ENCODE results near the gene HTR4.
"Not testable (repeated sequence)": the region's sequence is repeated elsewhere in the genome, so short reads cannot be mapped to it uniquely, and the experiment has no call there.

HTR4 gene

DNA sequence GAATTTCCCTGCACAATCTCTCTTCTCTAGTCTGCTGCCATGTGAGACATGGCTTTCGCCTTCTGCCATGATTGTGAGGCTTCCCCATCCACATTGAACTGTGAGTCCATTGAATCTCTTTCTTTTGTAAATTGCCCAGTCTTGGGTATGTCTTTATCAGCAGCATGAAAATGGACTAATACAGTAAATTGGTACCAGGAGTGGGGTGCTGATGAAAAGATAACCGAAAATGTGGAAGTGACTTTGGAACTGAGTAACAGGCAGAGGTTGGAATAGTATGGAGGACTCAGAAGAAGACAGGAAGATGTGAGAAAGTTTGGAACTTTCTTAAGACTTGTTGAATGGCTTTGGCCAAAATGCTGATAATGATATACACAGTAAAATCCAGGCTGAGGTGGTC lies 124.9 kb downstream of the HTR4 start:
- DNase-seq = not testable (repeated sequence)

DNA sequence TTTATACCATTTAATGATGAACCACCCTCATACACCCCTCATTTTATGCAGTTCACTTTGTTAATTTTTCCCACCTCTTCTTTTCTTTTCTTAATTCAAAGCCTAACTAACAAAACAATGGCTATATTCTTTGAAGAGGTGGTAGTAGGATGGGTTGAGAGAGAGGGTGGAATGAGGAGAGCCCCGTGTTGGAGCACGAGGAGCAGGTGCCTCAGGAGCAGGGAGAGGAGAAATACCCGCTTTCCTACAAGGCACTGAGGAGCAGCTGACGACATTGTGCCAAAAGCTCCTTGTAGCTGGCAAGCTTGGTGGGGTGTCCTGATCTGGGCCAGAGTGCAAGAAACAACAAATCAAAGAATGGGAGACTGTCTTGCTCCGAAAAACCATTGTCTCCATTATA lies 129.6 kb downstream of the HTR4 start:
- DNase-seq = no peak

DNA sequence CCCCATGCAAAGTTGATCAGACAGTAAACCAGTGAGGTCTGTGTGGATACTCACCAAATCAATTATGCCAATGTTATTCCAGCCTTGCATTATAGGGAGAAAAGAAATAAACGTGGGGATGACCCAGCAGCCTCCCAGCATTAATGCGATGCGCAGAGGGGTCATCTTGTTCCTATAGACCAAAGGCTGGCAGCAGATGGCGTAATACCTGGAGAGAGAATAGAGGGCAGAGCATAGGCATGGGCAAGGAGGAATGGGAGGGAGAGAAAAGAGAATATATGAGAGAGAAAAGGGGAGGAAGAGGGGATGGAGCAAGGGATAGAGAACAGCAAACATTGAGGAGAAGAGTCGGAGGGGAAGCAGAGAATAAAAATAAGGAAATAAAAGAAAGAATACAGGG lies 131.2 kb downstream of the HTR4 start:
- DNase-seq = no peak

DNA sequence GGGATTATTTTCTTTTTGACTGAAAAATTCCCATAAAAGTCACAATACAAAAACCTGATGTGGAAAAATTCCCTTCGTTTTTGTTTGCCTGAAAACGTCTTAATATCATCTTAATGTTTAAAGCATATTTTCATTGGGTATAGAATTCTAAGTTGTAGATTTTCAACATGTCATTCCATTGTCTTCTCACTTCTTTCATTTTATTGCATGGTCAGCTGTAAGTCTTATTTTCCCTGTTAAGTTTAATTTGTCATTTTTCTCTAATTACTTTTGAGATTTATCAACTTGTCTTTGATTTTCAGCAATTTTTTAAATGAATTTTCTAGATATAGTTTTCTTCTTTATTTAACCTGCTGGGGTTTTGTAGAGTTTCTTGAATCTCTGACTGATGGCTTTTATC lies 138.9 kb downstream of the HTR4 start:
- DNase-seq = no peak

DNA sequence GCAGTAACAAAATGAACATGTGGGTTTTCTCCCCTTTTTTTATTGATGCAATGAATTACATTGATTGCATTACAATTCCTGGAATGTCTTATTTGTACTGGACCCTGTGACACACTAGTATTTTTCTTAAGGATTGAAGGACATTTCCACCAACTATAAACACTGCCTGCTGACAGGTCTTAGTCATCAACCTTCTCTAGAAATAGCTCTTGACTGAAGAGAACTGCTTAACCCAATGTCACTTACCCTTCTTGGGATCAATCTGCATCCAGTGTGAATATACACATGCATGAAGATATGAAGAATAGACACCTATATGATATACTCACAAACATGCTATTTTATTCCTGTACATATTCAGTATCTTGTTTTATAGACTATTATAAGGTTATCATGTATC lies 140.0 kb downstream of the HTR4 start:
- no peak for DNase-seq

DNA sequence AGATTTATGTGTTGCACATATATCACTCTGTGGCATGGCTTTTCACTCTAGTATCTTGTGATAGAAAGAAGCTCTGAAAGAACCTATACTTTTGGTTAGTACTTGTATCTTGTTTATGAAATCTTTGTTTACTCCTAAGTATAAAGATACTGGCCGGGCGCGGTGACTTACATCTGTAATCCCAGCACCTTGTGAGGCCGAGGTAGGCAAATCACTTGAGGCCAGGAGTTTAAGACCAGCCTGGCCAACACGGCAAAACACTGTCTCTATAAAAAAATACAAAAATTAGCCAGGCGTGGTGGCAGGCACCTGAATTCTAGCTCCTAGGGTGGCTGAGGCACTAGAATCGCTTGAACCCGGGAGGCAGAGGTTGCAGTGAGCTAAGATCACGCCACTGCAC lies 141.8 kb downstream of the HTR4 start:
- no peak for DNase-seq

DNA sequence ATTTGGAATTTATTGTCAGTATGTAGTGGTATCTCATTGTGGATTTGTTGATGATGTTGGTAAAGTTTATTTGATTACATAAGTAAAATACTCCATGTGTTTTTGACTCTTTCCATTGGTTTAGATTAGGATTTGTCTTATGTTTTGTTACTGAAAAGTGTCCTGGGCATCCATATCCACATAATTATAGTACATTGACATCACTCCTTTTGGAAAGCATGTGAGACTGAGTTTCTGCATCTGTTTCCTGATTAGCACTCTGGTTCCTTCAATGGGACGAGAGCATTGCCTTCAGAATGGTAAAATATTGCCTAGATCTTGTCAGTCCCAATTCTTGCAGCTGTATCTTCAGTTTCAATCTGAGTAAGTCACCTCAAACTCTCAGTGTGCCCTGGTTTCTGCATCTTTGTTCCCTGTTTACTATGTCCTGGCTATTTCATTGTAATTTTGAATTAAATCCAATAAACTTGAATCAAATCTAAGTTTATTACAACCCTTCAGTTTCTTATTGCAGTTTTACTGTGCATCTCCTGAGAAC lies 142.4 kb downstream of the HTR4 start:
- DNase-seq = no peak

DNA sequence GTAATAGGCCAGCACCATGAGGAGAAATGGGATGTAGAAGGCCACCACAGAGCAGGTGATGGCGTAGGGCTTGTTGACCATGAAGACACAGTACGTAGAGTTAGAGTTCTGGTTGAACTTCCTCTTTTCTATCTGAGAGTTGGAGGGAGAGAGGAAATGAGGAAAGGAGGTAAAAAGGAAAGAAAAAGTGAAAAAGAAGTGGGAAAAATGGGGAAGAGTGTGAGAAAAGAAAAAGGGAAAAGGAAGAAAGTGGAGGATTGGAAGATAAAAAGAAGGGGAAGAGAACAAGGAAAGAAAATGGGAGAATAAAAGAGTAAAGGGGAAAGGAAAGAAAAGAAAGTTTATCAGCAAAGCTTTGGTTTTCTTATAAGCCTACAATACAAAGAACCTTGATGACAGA lies 144.4 kb downstream of the HTR4 start:
- no peak for DNase-seq

DNA sequence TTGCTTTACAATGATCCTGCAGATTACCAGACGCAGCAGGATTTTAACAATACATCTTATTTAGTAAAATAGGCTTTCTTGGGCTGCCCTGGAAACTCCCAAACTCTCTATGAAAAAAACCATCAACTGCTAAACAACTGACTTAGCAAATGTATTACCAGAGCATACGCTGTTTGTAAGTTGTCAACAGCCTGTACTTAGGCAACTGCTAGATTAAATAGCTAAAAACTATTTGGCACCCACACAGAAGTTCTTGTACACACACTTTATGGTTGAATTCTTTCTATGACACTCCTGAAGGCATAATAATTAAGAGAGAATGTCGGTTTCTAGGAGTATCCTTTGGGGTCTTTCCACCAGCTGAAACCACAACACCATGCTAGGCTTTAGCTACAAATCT lies 146.7 kb downstream of the HTR4 start:
- no peak for DNase-seq

DNA sequence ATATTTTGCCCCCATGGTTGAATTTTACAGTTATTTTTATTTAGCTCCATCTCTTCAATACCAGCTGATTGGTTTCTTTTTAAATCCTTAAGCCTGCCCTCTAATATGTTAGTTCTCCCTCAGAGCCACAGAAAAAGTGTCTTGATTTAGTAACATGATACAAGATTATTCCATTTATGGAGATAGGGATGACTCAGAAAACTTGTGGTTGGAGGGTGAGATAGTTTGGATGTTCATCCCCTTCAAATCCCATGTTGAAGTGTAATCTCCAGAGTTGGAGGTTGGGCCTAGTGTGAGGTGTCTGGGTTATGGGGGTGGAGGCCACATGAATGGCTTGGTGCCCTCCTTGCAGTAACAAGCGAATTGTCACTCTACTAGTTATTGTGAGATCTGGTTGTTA lies 154.9 kb downstream of the HTR4 start:
- no peak for DNase-seq

DNA sequence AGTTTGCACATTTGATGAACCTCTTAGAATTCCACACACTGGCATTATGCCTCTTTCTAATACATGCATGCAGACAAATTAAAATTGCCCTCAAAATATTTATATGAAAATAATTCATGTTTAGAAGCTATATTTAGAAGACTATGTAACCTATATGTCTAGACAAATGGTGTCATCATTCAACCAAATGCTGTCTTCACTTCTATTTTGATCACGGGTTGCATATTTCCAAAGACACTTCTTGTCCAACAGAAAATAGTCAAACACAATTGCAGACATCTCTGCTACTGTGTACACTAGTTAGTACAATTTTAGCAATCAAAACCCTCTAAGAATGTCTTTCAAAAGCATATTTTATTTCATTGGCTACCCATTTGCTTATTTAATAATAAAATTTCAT lies 156.6 kb downstream of the HTR4 start:
- DNase-seq = no peak

DNA sequence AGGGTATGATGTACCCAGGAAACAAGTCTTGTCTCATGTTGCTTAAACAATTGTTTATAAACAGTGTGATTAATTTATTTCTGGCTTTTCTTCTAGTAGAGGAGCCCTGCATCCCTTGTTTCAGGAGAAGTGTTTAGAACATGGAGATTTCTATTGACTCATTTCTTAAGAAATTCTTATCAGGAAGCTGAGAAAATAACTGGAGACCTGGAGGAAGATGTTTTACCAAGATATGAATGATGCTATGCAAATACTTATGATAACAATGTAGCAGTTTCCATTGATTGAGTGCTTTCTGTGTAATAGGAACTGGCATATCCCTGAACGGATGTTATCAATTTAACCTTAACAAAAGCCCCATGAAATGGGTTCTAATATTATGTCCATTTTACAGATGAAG lies 162.0 kb downstream of the HTR4 start:
- DNase-seq = no peak

DNA sequence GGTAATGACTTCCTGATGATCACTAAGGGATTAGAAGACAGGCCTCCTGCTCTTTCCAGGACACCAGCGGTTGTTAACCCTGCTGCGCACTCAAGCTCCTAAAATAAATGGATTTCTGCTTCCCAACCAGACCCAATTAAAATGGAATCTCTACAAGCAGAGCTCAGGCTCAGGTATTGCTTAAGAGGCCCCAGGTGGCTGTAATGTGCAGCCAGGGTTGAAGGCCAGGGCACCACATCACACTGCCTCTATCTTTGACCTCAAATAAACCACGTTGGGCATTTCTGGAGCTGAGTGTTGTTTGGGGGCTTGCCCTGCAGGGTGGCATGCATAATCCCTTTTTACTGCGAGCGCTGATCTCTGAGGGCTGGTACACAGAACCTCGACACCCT lies 162.5 kb downstream of the HTR4 start:
- no peak for DNase-seq

DNA sequence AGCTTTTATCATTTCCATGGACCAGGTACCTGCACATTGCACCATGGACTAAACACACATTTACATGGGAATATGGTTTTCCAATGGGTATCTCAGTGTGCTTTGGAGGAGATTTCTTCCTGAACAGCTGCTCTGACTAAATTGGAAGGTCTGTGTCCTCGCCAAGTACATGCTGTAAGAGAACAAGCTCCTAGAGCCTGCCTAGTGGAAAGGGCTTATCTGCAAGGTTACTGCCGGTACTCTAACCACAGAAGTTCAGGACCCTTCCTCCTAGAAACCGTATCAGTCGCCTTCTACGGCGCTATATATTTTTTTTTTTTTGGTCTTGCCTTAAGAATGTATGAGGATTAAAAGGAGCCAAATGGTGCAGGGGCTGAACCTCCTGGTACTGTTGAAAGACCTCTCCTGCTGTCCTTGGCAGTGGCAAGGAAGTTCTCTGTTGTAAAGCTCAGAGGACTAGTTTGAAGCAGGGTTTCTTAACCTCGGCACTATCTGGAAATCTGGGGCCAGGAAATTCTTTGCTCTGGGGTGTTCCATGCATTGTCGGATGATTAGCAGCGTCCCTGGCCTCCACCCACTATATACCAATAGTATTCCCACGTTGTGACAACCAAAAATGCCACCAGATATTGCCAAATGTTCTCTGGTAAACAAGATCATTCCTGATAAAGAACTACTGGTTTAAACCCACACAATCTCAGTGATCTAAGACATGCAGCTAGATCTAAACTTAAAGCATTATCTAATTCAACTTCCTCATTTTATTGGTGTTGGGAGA lies 163.1 kb downstream of the HTR4 start:
- DNase-seq = no peak

DNA sequence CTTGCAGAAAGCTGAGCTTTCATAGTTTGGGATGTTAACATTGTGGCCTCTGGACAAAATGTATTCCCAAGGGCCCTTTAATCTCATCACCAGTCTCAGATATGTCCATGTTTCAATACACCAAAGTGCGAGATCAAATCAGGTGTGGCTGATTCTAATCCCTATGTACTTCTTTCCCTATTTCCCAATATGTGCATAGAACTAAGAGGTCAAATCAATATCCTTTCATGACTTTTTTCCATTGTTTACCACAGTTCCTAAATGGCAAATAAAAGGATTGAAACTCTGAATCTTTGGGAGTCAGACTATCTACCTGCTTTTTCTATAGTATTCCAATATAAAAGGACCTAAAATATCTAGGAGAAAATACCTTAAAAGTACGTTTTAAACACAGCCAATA lies 165.6 kb downstream of the HTR4 start:
- DNase-seq = no peak

DNA sequence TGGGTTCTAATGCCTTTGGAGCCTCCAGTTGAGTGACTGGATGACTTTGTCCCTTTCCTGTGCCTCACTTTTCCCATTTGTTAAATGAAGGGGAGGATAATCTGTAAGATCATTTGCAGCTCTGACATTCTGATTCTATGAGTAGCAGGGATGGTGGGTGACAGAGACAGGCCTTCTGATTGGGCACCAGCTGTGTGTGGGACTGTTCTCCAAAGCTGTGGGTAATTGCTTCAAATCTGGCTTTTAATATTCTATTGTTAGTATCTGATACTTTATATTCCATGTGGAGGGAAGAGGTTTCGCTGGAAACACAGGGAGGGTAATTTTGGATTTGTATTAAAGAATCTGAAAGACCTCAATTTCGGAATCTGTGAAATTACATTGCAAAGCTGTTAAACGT lies 167.9 kb downstream of the HTR4 start:
- DNase-seq = no peak

DNA sequence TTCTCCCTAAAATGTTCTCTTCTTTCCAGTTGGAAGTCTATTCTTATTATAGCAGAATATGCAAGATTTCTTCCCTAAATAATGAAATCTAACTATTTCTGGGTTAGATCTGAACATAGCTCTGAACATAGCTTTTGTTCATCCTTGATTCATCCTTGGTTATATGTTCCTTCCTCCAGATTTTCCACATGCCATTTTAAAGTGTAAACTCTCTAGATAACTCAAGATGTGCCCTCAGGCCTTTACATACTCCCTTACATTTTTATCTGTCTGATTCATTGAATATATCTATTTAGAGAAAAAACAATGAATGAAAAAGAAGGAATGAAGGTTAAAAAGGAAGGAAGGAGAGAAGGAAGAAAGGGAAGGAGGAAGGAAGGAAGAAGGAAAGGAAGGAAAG lies 169.7 kb downstream of the HTR4 start:
- DNase-seq = no peak

DNA sequence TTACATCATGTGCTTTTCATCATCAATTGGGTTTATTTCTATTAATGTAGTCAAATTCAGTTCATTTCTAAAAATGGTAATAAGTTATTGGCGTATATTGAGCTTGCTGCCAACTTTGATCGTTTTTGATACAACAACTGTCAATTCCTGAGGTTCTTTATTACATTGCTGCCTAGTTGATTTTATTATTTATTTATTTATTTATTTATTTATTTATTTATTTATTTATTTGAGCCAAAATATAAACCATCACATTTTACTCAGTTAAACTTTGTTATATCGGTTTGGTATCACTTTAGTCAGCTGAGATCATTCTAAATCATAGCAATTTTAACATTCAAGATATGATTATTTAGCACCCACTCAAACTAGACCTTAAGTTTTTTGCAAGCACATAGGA lies 170.6 kb downstream of the HTR4 start:
- DNase-seq = no peak

DNA sequence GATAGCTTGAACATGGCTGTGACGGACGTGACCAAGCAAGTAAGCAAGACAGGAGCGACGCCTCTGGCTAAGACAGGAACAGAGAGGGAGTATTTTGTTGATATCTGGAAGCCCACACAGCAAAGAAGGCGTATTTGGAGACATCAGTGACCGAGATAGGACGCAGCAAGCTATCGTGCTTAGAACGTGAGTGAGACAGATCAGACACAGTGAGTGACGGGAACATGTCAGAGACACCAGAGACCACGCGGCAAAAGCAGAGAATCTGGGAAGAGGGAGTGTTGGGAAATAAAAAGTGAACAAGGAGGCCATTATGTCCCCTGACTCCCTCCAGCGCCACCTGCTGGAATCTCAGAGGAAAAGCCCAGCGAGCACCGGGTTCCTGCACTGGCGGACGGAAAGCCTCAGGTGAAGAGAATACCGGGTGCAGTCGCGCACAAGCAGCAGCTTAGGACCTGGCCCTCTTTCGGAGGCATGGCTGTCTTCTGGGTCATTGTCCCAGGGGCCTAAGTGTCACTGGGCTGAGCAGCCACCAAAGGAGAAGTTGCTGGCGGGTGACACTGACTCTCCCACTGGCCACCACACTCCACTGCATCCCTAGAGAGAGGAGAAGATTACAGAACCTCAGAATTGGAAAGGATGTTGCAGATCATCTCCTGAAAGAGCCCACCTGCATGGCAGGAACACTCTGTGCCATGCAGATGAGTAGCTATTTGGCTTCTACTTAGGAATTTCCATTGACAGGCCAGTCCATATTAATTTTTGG lies 171.4 kb downstream of the HTR4 start:
- DNase-seq = peak; percentile 24

DNA sequence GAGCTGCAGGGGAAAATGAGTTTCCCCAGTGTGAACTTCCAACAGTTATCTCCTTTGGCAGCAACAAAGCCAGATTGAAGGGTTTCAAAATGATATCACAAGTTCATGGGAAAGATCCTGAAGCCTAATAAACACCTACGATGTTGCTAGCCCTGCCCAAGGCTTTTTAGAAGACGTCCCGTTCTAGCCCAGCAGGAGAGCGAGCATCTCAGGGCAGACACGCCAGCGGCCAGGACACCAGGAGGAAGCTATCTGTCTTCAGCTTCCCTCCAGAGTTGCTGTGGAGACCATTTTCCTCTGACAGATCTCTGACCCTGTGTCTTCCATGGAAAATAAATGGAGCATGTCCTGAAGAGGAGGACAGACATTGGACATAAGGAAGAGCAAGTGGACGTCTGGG lies 172.1 kb downstream of the HTR4 start:
- no peak for DNase-seq

DNA sequence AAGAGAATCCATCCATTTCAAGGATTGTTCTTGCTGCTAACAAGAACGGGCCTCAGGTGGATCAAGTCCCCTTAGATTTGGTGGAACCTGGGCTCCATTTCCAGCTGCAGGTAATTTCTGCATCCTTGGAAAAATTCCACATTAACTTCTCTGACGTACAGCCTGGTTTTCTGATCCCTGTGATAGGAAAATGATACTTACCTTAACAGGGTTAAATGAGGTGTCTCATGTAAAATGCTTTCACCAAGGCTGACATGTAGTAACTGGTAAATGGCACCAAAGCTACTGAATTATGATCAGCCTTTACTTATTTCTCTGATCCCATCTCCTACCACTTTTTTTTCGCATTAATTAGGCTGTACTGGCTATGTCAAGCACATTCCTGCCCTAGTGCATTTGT lies 176.9 kb downstream of the HTR4 start:
- no peak for DNase-seq

DNA sequence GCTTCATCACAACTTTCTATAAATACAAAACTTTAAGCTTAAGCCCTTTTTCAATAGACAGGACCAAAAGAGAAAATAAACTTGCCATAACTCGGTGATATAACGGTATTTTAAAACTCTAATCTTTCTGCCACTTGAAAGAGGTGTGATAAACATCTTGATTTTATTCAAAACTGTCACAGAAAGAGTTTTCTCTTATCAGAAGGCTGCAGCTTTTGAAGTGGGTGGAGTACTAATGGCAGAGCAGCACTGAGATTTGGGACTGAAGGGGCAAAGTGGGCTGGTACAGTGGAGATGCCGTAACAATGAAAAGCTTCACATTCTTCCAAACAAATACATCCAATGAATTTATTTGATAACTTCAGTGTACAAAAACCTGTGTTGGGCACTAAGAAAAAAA lies 178.0 kb downstream of the HTR4 start:
- DNase-seq = no peak

DNA sequence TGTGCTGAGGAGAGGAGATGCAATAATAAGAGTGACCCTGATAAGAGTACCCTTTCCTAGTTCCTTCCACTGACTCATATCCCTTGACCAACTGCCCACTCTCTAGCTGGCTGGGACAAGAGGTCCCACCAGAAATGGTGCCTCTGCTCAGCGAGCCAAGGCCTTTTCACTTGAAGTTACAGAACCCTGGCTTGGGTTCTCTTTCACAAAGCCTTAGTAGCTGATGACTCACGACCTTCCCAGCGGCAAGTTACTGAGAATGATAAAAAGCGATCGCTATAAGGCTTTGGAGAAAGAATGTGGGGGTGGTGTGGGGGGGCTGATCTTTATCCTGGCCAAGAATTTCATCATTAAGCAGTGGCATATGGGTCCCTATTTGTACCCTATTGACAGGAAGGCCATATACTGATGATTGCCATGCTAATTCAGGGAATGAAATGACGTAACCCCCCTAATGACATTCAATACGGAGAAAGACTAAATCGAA lies 180.3 kb downstream of the HTR4 start:
- no peak for DNase-seq

DNA sequence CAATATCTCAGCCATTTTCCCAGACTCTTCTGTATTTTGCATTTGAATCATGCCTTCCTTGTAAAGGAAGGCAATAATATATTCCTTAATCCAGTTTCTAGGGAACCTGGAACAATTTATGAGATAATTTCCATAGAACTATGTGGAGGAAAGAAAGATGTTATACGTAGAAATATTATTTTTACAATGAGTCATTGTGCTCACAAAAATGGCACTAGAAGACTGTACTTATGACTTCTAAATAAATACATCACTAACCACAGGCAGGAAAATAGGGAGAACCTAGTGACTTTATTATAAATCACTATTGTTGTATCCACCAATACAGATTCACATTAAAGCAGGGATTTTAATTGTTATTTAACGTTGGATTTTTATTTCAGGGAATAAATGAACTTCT lies 182.9 kb downstream of the HTR4 start:
- DNase-seq = no peak

All from activated effector memory CD4-positive, alpha-beta T cell treated with Interleukin-2 at 50 U/mL for 16 hours (primary cell).